ENCODE results near the gene TRIM24. TPM values are rescaled to one million over a fixed set of nuclear protein-coding genes. Genes with fewer than 3 reads are reported as not detected.

Gene TRIM24
- total RNA-seq, 1 experiment from 2014 or later: 17.4 TPM

- no peaks in the 10 kb centered on the region for H4K20me1 ChIP-seq (ENCODE audit: insufficient read depth, low read depth, low read length)
- H2AFZ ChIP-seq (ENCODE audit: low read length): no peak overlapping the region
- H3K4me1 ChIP-seq (ENCODE audit: low read length): no peaks in the 10 kb centered on the region
- no peak overlapping the region for H3K9ac ChIP-seq (ENCODE audit: low read length)
- H3K36me3 ChIP-seq (ENCODE audit: insufficient read depth, low read length): no peaks in the 10 kb centered on the region
- no peaks in the 10 kb centered on the region for H3K79me2 ChIP-seq (ENCODE audit: low read length)
- H3K27me3 ChIP-seq (ENCODE audit: low read length): no peaks in the 10 kb centered on the region
- no peak overlapping the region for H3K27ac ChIP-seq (ENCODE audit: low read length)
- no peak overlapping the region for H3K4me2 ChIP-seq (ENCODE audit: low read depth, low read length, poor library complexity, severe bottlenecking)
- H3K4me3 ChIP-seq (ENCODE audit: low read length): no peak overlapping the region
- no peaks in the 10 kb centered on the region for H3K9me2 ChIP-seq (replicated peaks; ENCODE audit: insufficient read depth, low read length)
- DNase-seq: no peak
- no peaks in the 10 kb centered on the region for H3K9me3 ChIP-seq (ENCODE audit: low read length)
These were observed 162.8 kb downstream of the TRIM24 start for GRCh38 chr7:138622841-138623240.

- H4K20me1 ChIP-seq (ENCODE audit: insufficient read depth, low read depth, low read length): no peaks in the 10 kb centered on the region
- H3K36me3 ChIP-seq (ENCODE audit: insufficient read depth, low read length): no peaks in the 10 kb centered on the region
- H3K27ac ChIP-seq (ENCODE audit: low read length): no peak overlapping the region
- H2AFZ ChIP-seq (ENCODE audit: low read length): no peak overlapping the region
- no peaks in the 10 kb centered on the region for H3K9me2 ChIP-seq (replicated peaks; ENCODE audit: insufficient read depth, low read length)
- H3K4me3 ChIP-seq (ENCODE audit: low read length): no peak overlapping the region
- H3K79me2 ChIP-seq (ENCODE audit: low read length): no peaks in the 10 kb centered on the region
- DNase-seq: no peak
- no peaks in the 10 kb centered on the region for H3K27me3 ChIP-seq (ENCODE audit: low read length)
- H3K4me1 ChIP-seq (ENCODE audit: low read length): no peaks in the 10 kb centered on the region
- no peak overlapping the region for H3K4me2 ChIP-seq (ENCODE audit: low read depth, low read length, poor library complexity, severe bottlenecking)
- H3K9ac ChIP-seq (ENCODE audit: low read length): no peak overlapping the region
- H3K9me3 ChIP-seq (ENCODE audit: low read length): no peaks in the 10 kb centered on the region
These were observed 165.2 kb downstream of the TRIM24 start for GRCh38 chr7:138625084-138625848.

GRCh38 chr7:138625849-138626230 lies 165.8 kb downstream of the TRIM24 start:
- Histone ChIP-seq H3K4me3 (ENCODE audit: low read length) (no peak overlapping the region), H2AFZ (ENCODE audit: low read length) (no peak overlapping the region), H3K27ac (ENCODE audit: low read length) (no peak overlapping the region), H4K20me1 (ENCODE audit: insufficient read depth, low read depth, low read length) (no peaks in the 10 kb centered on the region), H3K27me3 (ENCODE audit: low read length) (no peaks in the 10 kb centered on the region), H3K79me2 (ENCODE audit: low read length) (no peaks in the 10 kb centered on the region), H3K36me3 (ENCODE audit: insufficient read depth, low read length) (no peaks in the 10 kb centered on the region), H3K4me2 (ENCODE audit: low read depth, low read length, poor library complexity, severe bottlenecking) (no peak overlapping the region), H3K9me3 (ENCODE audit: low read length) (no peaks in the 10 kb centered on the region), H3K9ac (ENCODE audit: low read length) (no peak overlapping the region), H3K9me2 (replicated peaks; ENCODE audit: insufficient read depth, low read length) (no peaks in the 10 kb centered on the region), H3K4me1 (ENCODE audit: low read length) (no peaks in the 10 kb centered on the region)
- no peak for DNase-seq

- Histone ChIP-seq H3K27ac (ENCODE audit: low read length) (no peak overlapping the region), H3K27me3 (ENCODE audit: low read length) (no peaks in the 10 kb centered on the region), H3K9me3 (ENCODE audit: low read length) (no peaks in the 10 kb centered on the region), H4K20me1 (ENCODE audit: insufficient read depth, low read depth, low read length) (no peaks in the 10 kb centered on the region), H3K9ac (ENCODE audit: low read length) (no peak overlapping the region), H3K4me3 (ENCODE audit: low read length) (no peak overlapping the region), H3K4me2 (ENCODE audit: low read depth, low read length, poor library complexity, severe bottlenecking) (no peak overlapping the region), H3K4me1 (ENCODE audit: low read length) (no peaks in the 10 kb centered on the region), H2AFZ (ENCODE audit: low read length) (no peak overlapping the region), H3K9me2 (replicated peaks; ENCODE audit: insufficient read depth, low read length) (no peaks in the 10 kb centered on the region), H3K36me3 (ENCODE audit: insufficient read depth, low read length) (no peaks in the 10 kb centered on the region), H3K79me2 (ENCODE audit: low read length) (no peaks in the 10 kb centered on the region)
- no peak for DNase-seq
These were observed 166.8 kb downstream of the TRIM24 start for GRCh38 chr7:138626846-138627245.

GRCh38 chr7:138627361-138627760 lies 167.3 kb downstream of the TRIM24 start:
- Histone ChIP-seq H3K36me3 (ENCODE audit: insufficient read depth, low read length) (no peaks in the 10 kb centered on the region), H2AFZ (ENCODE audit: low read length) (no peak overlapping the region), H4K20me1 (ENCODE audit: insufficient read depth, low read depth, low read length) (no peaks in the 10 kb centered on the region), H3K9ac (ENCODE audit: low read length) (no peak overlapping the region), H3K27ac (ENCODE audit: low read length) (no peak overlapping the region), H3K27me3 (ENCODE audit: low read length) (no peaks in the 10 kb centered on the region), H3K4me2 (ENCODE audit: low read depth, low read length, poor library complexity, severe bottlenecking) (no peak overlapping the region), H3K4me1 (ENCODE audit: low read length) (no peaks in the 10 kb centered on the region), H3K9me2 (replicated peaks; ENCODE audit: insufficient read depth, low read length) (no peaks in the 10 kb centered on the region), H3K79me2 (ENCODE audit: low read length) (no peaks in the 10 kb centered on the region), H3K9me3 (ENCODE audit: low read length) (no peaks in the 10 kb centered on the region), H3K4me3 (ENCODE audit: low read length) (no peak overlapping the region)
- DNase-seq: no peak

GRCh38 chr7:138630059-138630610 lies 170.1 kb downstream of the TRIM24 start:
- Histone ChIP-seq H3K4me2 (ENCODE audit: low read depth, low read length, poor library complexity, severe bottlenecking) (no peak overlapping the region), H3K27me3 (ENCODE audit: low read length) (no peaks in the 10 kb centered on the region), H3K4me3 (ENCODE audit: low read length) (no peak overlapping the region), H3K9me3 (ENCODE audit: low read length) (no peaks in the 10 kb centered on the region), H3K36me3 (ENCODE audit: insufficient read depth, low read length) (no peaks in the 10 kb centered on the region), H3K27ac (ENCODE audit: low read length) (no peak overlapping the region), H3K79me2 (ENCODE audit: low read length) (no peaks in the 10 kb centered on the region), H3K9me2 (replicated peaks; ENCODE audit: insufficient read depth, low read length) (no peaks in the 10 kb centered on the region), H3K9ac (ENCODE audit: low read length) (no peak overlapping the region), H2AFZ (ENCODE audit: low read length) (no peak overlapping the region), H3K4me1 (ENCODE audit: low read length) (no peaks in the 10 kb centered on the region), H4K20me1 (ENCODE audit: insufficient read depth, low read depth, low read length) (no peaks in the 10 kb centered on the region)
- DNase-seq: no peak

GRCh38 chr7:138632384-138632783 lies 172.3 kb downstream of the TRIM24 start:
- Histone ChIP-seq H3K9me2 (replicated peaks; ENCODE audit: insufficient read depth, low read length) (no peaks in the 10 kb centered on the region), H3K27ac (ENCODE audit: low read length) (no peak overlapping the region), H2AFZ (ENCODE audit: low read length) (no peak overlapping the region), H3K36me3 (ENCODE audit: insufficient read depth, low read length) (no peaks in the 10 kb centered on the region), H3K9ac (ENCODE audit: low read length) (no peak overlapping the region), H3K4me2 (ENCODE audit: low read depth, low read length, poor library complexity, severe bottlenecking) (no peak overlapping the region), H3K4me3 (ENCODE audit: low read length) (no peak overlapping the region), H3K9me3 (ENCODE audit: low read length) (no peaks in the 10 kb centered on the region), H3K4me1 (ENCODE audit: low read length) (no peaks in the 10 kb centered on the region), H3K79me2 (ENCODE audit: low read length) (no peaks in the 10 kb centered on the region), H3K27me3 (ENCODE audit: low read length) (no peaks in the 10 kb centered on the region), H4K20me1 (ENCODE audit: insufficient read depth, low read depth, low read length) (no peaks in the 10 kb centered on the region)
- DNase-seq: no peak

- Histone ChIP-seq H3K4me3 (ENCODE audit: low read length) (no peak overlapping the region), H4K20me1 (ENCODE audit: insufficient read depth, low read depth, low read length) (no peaks in the 10 kb centered on the region), H2AFZ (ENCODE audit: low read length) (no peak overlapping the region), H3K27me3 (ENCODE audit: low read length) (no peaks in the 10 kb centered on the region), H3K27ac (ENCODE audit: low read length) (no peak overlapping the region), H3K9ac (ENCODE audit: low read length) (no peak overlapping the region), H3K36me3 (ENCODE audit: insufficient read depth, low read length) (no peaks in the 10 kb centered on the region), H3K4me2 (ENCODE audit: low read depth, low read length, poor library complexity, severe bottlenecking) (no peak overlapping the region), H3K4me1 (ENCODE audit: low read length) (no peaks in the 10 kb centered on the region), H3K79me2 (ENCODE audit: low read length) (no peaks in the 10 kb centered on the region), H3K9me2 (replicated peaks; ENCODE audit: insufficient read depth, low read length) (no peaks in the 10 kb centered on the region), H3K9me3 (ENCODE audit: low read length) (no peaks in the 10 kb centered on the region)
- DNase-seq: no peak
These were observed 173.0 kb downstream of the TRIM24 start for GRCh38 chr7:138632826-138633602.
